Measurements from ENCODE around the gene ZNF516.

ZNF516 gene

DNA sequence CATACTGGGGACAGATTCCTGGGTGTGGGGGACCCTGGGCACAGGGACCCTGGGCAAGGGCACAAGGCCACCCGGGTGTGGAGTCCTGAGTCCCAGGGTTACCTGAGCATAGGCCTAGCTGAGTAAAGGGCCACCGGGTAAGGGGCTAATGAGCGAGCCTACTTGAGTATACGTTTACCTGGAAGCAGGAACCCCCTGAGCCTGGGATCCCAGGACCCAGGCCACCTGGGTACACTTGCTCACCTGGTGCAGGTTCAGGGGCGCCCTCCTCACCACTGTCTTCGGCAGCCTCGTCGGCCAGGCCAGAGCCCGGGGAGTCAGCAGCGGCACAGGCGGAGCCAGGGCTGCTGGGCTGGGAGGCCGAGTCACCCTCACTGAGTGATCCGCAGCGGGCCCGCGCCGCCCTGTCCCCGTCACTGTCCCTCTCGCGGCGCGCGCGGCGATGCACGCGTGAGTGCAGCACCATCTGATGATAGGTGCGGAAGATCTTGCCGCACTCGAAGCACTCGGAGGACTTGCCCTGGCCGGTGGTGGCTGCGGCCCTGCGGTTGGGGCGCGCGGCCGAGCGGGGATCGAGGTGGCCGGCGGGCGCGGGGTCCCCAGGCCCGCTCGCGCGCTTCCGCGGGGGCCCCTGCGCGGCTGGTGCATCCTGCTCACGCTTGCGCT is 53.9 kb downstream of the ZNF516 start:
- DNase-seq: no peak

DNA sequence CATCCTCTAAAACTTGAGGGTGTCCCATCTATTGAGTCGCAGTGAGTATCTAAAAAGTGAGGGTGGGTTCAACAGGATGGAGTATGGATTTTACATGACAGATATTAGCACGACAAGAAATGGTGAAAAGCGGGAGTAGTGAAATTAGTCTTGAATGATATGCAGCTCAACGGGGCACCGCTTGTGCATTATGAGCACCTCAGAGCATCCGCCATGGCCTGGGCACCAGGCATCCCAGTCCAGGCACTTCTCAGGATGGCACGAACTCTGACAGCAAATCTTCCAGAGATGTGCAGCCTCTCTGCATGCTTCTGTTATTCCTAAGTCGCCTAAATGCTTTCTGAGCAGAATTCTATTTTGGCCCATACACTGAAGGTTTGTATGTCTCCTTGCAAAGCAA is 57.1 kb downstream of the ZNF516 start:
- DNase-seq: no peak

DNA sequence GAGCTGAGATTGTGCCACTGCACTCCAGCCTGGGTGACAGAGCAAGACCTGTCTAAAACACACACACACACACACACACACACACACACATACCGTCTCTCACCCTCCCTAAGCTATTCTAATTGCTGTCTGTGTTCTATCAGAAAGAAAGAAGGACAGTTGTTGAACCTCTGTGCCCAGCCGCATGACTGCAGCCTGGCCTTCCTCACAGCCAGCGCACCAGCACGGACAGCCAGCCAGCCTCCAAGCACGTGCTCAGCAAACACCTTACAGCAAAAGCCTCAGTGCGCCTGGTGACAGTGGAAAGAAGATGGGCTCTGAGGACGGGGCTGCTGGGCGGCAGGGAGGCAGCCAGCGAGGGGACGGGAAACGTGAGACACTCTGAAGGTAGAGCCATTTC is 58.0 kb downstream of the ZNF516 start:
- no peak for DNase-seq

DNA sequence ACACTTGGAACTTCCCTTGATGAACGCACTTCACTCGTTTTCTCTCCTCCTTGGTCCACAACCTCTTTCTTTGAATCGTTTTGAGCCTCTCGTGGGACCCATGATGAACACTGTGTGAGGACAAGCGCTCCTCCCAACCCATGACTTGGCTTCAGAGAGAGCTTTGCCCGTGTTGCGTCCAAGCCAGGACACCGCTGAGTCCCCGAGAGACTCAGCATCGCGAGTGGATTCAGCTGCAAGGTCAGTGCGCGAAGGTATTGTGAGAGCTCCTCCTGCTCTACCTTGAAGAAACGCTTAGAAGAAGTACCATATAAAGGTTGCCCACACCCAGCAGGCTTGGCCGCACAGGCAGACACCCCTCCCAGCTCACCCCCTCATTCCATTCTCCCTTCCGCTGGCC is 58.7 kb downstream of the ZNF516 start:
- no peak for DNase-seq

DNA sequence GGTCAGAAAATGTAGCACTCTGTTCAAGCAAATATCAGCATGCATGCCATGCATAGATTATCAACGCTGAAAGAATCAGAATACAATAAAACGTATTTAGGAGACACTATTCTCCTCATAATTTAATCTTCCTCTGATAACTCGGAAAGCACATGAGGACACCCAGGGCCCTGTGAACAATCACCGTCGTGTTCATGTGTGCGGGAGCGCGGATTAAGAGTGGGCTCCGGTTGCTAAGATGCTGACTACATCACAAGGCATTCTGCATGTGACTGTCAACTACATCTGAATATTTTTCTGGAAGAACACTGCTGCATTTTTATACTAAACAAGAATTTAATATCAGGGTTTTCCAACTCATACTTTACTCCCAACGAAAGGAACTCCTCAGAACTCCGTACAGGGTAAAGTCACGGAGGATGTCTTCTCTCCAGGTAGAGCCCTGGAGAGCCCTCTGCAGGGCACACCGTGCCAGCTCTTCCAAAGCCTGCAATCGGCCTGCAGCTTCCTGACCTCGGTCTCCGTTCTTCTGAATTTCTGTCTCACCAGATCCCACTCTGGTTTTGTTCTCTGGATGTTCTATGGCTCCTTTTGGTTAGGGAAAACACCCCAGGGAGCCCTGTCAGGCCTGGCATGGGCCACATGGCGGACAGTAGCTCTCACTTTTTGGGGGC is 59.6 kb downstream of the ZNF516 start:
- DNase-seq: no peak

DNA sequence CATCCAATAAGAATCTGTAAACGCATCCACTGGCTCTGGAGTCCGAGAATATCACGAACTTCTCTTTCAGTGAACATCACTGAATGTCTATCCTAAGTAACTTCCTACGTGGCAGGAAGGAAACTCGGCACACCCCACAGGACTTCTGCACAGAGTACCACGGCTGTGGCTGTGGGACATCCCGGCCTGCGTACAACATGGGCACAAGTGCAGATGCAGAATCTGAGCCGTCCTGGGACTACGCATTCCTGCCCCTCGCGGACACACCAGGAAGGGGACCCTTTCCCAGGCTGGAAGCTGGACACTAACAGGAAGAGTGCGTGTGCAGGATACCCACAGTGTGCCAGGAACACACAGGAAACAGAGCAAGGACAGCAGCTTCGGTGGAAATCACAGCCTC is 60.6 kb downstream of the ZNF516 start:
- DNase-seq: no peak

DNA sequence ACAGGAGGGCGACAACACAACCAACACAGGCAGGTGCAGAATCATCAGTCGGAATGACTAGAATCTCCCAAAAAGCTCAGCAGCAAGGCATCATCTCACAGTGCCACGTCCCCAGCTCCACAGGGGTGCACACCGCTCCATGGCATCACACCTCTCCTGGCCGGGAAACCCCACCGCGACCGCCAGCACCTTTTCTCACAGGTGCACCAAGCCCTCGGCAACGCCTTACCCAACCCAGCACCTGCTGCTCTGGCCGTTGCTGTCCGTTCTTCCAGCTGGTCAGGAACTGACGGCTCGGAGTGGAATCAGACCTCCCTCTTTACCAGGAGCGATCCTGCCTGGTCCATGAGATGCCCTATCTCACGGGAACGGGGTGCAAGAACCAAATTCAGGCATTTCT is 61.3 kb downstream of the ZNF516 start:
- no peak for DNase-seq

DNA sequence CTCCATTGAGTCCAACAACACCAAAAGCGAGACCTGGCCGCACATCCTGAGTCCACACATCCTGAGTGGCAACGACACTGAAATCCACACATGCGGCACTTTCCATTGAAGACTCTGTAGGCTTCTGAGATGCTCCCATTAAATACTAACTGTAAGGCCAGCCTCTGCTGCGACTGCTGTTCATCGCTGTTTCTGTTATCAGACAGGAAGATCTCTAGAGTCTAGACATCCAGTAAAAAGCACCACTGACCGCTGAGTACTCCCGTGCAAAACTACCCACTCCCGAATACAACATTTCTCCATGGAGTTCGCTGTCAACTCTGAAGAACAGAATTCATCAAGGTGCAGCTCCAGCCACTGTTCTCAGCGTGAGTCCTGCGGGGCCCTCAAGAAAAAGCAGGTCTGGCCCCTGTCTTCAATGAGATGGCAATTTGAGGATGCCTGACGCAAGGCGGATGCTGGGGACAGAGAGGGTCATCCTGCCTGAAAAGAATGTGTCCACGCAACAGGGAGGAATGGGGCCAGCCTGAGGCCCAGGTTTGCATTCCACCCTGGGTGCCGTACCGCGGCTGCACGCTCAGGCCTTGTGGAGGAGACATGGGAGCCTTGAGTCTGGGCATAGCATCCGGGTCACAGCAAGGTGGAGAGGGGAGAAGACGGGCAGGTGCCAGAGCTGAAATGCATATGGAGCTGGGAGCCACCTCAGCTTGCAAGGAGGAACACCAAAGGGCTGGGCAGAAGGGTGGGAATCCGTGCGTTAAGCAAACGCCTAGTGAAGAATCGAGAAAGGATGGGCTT is 61.9 kb downstream of the ZNF516 start:
- DNase-seq: no peak

DNA sequence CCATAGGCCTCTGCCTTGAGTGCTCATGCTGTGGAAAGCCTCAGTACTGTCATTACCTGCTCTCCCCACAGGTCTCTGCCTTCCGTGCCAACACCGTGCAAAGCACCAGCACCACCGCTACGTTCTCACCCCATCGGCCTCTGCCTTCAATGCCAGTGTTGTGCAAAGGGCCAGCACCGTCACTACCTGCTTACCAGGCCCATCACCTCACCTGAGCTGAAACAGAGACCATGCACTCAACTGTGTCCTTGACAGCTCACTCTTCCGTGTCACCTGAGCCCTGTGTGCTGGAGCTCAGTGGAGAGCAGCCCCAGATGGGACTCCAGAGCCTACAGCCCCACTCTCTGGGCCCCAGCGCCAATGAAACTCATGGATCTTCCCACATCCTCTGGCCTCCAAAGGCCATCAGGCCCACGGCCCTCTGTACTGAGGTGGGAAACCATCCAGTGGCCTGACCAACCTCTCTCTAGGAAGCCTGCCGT is 62.7 kb downstream of the ZNF516 start:
- DNase-seq: no peak

DNA sequence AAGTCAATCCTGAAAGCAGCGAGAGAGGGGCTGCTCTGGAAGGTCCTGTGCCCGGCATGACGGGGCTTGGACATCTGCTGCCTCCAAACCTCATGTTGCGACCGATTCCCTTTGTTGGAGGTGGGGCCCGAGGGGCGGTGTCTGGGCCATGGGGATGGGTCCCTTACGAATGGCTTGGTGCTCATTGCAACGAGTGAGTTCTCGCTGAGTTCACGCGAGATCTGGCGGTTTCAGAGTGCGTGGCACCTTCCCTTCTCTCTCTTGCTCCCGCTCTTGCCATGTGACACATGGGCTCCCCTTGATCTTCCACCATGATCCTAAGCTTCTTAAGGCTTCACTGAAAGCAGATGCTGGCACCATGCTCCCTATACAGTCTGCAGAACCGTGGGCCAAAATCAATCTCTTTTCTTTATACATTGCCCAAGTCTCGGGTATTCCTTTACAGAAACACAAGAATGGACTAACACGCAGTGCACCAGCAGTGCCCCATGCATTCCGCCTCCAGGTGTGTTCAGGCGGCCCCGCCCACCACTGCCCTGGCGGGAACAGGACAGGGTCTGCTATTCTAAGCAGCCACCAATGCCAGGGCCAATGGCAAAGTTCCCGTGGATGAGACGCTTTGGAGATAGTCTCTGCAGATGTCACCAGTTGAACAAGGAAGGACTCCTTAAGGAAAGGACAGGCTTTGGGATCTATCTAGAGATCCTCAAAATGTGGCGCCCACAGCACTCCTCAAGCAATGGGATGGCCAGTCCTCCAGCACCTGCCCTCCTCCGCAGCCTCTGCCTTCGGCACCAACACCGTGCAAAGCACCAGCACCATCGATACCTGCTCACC is 63.4 kb downstream of the ZNF516 start:
- DNase-seq: no peak

DNA sequence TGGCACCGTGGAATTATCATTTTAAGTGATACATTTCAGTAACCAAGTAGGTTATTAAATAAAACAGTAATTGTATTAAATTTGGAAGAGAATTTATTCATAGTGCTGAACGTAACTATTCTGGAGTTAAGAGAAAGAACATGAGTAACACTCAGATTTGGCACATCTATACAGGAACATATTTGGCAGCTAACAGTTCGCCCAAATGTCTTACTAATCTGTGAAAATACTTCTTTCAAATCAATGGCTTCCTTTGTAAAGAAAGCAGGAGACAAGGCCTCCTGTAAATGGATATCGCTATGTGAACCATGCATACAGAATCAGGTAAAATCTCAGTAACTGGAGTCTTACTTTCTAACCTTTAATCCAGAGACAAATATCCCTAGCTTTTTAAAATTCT is 64.4 kb downstream of the ZNF516 start:
- DNase-seq: no peak

DNA sequence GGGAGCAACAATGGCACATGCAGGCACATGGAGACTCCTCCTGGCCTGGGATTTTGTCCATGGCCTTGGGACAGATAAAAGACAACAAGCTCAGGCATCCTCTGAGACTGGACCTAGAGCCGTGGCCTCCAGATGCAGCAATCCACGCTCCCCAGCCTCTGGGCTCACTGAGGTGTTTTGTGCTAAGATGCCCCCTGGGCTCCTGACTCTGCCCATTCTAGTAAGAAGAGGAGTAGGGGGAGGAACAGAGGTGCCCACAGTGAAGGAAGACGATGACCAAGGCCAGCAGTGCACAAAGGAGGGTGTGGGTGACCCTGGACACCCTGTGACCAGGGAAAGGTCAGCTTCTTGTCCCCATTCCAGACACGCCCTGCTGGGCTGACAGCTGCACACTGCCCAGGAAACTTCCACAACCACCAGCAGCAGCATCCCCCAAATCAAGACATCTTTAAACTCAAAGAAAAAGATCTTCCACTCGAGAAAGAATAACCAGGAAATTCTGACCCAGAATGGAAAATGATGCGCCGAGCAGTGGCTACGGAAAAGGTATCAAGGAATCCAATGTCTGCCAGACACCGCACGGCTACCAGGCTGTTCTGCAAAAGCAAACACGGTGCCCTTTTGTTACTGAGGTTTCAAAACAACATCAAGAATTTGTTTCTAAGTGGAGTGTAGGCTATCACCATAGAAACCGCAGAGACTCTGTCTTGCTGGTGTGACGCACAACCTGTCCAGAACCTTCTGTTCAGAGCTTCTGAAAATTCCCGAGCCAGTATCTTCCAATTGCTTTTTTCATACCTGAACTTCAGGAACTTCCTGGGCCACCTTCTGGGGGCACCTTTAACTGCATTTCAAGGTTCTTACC is 65.5 kb downstream of the ZNF516 start:
- DNase-seq: no peak

DNA sequence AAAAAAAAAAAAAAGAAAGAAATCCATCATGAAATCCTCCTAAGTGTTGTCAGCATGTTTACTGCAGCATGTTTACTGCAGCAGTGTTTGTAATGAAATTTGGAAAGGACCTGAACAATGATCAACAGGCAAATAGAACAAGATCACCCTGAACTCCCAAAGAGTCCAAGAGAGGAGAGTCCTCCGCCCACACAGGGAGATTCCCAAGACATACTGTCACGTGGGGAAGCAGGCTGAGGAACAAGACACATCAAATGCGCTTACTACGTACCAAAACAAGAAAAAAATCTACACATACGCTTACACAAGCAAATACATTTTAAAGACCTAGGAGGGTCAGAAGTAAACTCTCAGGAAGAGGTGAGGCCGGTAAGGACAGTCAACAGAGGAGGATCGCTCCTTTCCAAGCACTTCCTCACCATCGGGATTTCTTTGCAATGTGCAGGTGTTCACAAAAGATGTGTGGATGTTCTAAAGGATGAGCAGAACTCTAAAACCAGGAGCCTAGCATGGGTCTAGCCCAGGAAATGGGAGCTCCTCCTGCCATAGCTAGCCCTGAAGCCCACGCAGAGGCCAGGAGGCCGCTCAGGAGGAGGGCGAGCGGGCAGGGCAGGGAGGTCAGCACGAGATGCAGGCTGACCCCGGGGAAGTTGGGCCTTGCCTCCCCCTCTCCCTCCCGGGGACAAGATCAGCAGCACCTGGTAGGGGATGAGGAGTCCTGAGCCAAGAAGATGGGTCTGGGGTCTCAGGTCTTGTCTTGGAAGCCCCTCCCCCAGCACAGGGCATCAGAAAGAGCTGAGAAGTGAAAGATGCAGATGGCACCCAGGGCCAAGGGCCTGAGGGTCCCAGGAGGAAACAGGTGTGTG is 66.4 kb downstream of the ZNF516 start:
- DNase-seq: no peak

DNA sequence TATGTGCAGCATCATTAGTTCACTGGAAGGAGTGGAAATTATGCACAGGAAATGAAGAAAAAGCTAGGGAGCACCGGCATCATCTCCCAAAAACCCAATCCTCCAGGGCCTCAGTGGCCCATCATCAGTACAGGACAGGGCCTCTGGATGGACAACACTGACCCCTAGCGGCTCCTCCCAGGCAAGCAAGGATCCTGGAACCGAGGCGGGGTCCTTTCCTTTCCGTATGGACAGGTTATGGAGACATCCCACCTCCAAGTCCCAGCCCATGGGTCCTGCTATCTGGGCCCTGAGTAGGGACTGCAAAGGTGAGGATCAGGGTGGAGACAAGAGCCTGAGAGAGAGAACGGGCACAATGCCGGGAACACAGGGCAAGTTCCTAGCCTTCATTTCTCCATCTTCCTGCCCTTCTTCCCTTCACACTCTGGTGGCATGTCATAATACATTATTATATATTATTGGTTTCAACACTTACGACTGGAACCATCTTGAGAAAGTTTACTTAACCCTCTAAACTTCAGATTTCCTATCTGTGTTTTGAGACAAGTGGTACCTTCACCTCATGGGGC is 68.2 kb downstream of the ZNF516 start:
- no peak for DNase-seq

DNA sequence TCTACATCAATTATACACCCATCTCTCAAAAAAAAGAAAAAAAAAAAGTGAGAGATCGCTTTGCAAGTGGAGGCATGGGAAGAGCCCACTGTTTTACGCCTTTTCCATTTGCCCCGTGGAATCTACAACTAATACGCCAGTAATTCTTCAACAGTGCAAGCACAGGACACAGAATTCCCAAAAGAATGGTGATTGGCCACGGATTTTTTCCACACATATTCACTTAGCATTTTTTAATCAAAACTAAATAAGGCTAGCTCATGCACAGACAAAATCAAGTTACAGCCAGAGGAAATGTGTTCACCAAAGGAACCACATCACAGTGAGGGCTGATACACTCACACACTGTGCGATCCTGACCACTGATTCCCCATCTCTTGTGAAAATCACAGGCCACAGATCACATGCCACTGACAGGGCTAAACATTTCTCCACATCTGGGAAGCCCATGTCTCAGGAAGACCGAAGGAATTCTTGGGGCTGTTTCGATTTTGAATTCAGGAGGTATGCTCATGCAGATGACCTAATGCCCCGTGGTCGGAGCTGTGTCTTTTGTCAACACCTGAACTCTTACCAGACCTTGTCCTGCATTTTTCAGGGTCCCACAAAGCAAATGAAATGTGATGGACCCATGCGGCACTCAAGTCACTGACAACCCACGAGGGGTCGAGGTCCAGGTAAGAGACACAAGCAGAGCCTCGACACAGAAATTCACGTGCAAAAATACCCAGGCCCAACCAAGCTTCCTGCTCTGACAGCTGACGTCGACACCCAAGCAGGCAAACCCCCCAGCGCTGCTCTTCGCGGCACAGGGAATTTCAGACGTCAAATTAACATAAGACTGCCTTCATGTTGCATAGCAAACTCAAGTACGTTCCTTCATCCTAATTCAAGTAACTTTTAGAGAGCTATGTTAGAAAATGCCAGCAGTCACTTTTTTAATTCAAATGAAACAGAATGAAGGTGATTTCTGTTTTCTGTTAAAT is 69.6 kb downstream of the ZNF516 start:
- DNase-seq: no peak

DNA sequence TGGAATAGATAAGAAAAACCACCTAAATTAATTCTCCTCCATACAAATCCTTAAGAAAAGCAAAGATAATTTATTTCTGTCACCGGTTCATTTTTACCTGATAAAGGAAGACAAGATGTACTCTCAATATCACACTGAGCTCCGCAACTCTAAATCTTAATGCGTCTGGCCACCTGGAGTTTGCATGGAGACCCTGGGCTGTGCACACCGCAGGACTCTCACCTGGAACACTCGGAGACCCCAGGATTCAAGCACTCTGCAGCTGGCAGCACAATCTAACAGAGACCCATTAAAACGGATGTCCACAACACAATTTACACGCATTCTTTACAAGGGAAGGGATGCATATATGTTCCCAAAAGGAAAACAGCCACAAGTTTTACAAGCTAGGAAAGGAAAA is 72.2 kb downstream of the ZNF516 start:
- DNase-seq: no peak

DNA sequence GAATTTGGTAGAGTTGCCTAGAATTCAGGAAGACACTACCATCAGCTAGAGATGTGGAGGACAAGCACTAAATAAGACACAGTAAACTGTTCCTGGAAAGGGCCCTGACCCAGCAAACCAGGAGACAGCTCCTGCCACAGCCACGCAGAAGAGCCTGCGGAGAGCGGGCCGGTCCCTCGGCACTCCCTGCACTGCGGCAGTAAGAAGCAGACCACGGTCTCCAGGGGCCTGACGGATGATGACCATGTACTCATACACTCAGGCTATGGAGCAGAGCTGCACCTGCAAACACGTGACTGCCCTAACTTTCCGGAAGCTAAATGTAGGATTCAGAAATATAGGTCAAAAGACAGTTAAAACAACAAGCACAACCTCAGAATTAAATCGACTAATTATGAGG is 72.9 kb downstream of the ZNF516 start:
- DNase-seq: no peak

DNA sequence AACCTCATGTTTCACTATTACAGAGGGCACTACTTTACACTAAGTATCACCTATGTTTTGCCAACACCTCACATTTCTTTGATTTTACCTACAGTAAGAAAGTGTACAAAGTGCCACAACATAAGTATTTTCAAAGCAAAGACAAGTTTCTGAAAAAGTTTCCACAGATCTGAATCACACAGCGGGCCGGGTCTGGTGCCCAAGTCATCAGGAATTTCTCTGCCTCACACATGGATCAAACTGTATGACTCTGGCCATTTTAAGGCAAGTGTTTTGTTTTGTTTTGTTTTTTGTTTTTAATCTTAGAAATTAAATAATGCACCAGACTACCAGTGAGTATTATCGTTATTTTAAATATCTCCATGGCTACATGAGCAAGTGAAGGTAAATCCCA is 73.4 kb downstream of the ZNF516 start:
- DNase-seq: no peak

DNA sequence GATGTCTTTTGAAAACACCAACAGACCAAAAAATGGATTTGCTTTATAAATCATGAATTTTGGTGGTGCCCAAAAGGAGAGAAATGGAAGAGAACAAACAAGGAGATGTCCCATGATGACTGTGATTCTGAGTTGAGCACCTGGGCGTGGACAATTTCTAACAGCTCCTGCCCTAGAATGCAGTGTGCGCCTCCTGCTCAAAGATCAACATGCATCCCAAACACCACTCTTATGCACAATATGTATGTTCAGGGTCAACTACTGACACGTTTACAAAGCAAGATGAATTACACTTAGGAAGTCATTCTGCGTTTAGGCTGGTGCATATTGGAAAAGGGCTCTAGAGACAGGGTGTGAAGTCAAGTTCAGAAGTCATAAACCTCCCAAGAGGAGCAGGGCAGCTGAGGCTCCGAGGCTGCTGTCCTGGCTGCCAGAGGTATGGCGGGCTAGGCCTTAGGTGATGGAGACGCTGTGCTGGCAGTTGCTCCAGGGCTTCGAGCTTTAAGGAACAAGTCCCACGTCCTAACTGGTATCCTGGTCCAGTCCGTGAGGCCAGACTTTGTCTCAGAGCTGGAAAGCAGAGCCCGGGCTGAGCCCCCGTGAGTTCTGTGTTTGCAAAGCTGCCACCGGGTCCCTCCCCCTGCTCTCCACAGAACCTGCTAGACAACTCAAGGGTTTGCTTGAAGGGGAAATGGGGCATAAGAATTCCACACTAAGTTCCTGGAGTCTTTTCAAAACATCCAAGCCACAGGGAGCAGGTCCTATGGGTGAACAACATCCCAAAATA is 74.0 kb downstream of the ZNF516 start:
- no peak for DNase-seq

Measured in hematopoietic multipotent progenitor cell treated with erythropoietin and hydrocortisone succinate and interleukin-3 and kit ligand, for 8 days (in vitro differentiated cells).